Measurements from ENCODE around the gene EFNA5.

Gene EFNA5

DNA sequence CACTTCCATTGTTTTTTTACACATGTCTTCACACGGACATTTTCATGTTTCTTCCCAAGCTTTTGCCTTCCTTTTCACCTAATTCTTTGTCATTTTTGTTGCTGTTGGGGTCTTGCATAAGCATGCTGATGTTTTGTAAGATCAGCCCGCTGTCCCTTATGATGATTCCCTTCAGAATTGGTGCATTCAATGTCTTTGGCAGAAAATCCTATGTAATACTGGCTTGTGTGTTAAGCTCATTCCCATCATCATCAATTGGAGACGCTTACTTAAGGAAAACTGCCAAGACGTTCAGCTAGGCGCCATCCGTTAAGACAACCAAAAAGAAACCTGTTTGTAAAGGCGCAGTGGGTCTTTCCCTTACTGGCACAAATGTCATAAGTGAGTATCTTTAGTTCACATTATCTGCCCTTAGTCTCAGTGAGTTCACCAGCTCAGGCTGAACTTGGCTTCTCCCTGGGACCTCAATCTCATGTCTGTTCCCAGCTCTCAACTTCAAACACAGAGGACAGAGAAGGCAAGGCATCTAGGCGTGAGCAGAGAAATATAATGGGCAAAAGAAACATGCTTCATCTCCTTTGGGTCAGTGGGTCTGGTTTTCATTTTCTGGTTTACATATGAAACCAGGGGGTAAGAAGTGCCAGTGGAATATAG lies 97.9 kb downstream of the EFNA5 start:
- in situ Hi-C loops (cut with HindIII; ENCODE audit: low sequenced_read_pairs), result no loop called here

DNA sequence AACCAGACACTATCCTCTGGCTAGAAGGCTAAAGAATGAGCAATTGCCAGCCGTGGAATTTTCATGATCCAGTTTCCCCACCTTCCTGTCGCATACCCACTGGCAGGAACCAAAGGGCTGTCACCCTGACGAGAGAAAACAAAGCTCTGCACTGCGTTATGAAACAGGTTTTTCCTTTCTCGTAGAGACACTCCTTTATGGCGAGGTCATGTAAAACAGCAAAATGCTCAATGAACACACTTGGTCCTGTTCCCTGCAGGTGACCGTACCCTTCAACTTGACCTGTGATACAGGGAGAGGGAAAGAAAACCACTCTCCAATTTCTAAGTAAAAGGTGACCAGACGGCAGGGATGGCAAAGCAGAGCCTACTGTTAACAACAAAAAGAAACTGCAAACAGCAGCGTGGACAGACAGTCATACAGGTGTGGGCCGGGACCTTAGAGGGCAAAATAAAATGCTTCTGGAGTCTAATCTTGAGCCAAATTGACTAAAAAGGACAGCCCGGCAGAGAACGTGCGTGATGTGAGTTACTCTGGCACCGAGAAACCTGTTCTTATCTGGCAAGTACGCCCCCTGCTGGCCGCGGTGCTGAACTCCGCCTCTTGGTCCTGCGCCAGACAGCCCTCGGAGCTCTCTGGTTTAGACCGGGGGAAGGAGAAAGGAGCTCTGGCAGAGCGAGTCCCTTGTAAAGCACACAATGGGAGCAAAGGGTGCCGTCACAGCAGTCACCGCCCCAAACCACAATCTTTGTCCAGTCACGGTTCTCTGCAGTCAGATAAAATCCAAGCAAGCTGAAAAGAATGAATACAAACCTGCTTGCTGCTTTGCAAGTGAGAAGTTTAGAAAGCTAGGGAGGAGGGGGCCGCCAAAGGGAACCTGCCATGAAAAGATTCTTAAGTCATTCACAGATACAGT lies 98.9 kb downstream of the EFNA5 start:
- in situ Hi-C loops (cut with HindIII; ENCODE audit: low sequenced_read_pairs), result no loop called here

DNA sequence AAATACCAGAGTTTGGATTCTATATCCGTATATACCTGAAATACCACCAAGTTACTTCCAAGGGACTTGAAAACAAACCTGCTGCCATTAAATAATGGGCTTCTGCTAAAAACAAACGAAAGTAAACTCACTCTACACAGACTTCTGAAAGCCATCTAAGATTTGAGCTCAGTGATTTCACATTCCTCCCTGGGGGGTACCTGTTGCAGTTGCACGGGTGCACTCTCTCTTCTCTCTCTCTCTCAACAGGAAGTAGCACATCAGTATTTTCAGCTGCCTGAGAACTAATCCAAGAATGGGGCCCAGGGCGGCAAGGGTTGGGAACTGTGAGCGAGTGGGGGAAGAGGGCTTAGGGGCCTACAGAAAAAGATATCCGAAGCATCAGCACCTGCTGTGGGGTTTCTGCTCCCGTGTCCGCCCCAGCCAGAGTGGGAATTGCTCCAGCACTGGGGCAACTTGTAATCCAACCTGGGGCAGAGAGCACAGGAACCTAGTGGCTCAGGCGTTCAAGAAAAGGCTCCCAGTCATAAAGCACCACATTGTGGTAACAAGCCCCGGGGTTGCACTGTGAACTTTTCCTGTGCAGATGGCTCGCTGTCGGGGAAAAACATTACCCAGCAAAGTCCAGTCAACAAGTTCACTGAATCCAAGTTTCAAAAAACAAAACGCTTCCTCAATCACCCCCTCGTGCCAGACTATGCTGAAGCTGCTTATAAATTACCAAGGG lies 99.8 kb downstream of the EFNA5 start:
- in situ Hi-C loops (cut with HindIII; ENCODE audit: low sequenced_read_pairs), result no loop called here

DNA sequence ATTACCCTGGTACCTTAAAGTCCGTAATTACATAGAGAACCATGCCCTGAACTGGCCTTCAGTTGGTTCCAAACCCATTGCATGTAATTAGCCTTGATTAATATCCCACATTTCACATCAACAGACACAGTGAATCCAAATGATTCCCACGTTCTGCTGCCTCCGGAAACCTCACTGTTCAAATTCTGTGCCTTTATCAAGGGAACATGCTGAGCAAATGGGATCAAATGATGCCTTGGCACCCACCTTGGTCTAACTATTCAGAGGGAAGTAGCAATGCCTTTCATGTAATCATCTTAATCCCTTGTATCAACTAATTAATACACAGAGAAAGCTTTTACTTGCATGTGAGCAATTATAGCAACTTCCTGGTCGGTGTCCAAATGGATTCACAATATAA lies 100.6 kb downstream of the EFNA5 start:
- in situ Hi-C loops (cut with HindIII; ENCODE audit: low sequenced_read_pairs), result no loop called here

DNA sequence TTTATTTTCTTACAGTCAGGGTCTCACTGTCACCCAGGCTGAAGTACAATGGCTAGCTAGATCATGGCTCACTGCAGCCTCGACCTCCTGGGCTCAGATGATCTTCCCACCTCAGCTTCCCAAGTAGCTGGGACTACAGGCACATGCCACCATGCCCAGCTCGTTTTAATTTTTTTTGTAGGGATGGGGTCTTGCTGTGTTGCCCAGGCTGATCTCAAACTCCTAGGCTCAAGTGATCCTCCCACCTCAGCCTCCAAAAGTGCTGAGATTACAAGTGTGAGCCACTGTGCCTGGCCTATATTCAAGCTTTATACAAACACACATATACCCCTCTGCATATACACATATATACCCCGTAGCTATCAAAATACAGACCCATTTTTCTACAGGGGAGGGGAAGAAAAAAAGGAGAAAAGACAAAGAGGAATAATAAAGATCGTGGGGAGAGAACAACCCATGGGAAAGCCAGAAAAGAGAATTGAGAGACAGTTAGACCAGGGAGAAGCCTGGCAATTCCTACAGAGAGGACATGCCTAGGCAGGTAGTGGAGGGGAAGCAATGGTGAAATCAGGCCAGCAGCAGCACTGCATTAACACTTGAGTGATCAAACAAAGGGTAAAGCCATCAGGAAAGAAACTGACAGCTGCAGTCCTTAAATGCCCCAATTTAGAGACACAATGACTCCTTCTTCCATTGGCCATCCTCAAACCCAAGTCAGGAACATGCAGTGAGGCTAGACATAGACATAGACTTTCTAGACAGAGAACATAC lies 102.7 kb downstream of the EFNA5 start:
- in situ Hi-C loops (cut with HindIII; ENCODE audit: low sequenced_read_pairs), result no loop called here

DNA sequence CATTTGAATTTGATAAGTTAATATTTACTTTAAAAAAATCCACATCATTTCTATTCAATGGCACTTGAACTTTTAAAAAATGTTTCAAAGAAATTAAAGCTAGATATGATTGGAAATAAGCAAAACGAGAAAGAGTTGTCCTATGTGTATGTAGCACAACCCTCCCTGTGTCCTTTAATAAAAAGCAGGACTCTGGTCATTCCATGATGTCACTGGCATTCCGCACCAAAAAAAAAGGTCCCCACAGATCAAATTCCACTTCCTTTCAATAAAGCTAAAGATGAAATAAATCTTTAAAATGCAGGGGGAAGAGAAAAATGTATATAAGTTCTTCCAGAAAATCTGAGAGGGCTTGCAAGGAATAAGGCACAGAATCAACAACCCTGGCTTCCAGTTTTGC lies 103.8 kb downstream of the EFNA5 start:
- in situ Hi-C loops (cut with HindIII; ENCODE audit: low sequenced_read_pairs), result no loop called here

DNA sequence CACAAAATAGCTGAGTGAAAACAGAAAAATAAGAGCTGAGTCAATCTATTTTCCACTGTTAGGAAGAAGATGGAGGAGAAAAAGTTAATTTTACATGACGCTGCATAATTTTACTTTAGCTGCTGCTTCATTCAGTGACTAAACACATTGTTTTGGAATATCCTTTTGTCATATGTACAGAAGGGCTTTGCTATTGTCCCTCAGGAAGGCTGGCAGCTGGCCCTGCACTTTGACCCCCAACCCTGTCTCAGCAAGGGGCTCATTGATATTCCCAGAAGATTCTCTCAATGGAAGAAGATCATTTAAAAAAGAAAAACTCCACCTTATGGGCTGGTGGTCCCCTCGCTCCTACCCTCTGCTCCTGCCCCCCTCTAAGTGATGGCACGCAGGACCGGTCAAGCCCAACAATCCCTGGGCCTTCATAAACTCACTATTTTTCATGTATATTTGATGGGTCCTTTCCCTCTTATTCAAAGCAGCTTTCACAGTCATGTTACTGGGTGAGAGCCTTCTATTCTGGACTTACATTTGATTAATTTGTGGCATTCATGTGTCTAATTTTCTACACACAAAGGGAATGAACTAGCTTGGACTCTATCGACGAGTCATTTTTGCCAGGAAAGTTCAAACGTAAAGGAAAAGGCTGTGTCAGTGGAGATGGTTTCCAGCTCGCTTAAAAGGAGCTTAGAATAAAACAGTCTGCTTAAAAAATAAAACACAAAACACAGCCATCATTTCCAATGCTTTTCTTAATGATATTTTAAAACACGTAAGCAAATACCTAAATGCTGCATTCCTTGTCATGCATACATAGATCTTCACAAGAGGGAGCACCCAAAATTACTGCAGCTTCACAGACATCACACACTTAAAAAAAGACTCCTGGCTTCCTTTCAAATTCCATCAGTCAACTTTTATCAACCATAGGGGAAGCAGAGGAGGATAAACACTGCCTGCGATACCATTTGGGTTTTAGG lies 104.7 kb downstream of the EFNA5 start:
- in situ Hi-C loops (cut with HindIII; ENCODE audit: low sequenced_read_pairs), result no loop called here

DNA sequence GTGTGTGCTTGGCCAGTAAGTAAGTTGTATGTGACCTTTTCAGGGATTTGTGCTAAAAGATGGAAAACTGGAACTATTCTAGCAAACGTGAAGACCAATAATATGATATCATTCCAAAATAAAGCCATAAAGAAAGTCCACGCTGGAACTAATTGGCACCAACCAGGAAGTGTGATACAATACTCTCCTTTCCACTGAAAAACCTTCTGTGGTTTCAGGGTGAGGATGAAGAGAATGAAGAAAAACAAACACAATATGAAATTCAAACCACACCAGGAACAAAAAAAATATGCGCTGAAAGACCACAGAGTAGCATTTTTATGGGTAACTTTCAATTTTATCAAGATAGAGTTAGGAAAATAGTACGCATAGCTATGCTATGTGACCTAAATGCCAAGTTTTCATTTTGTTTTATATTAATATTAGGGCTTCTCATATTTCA lies 105.8 kb downstream of the EFNA5 start:
- in situ Hi-C loops (cut with HindIII; ENCODE audit: low sequenced_read_pairs), result no loop called here

DNA sequence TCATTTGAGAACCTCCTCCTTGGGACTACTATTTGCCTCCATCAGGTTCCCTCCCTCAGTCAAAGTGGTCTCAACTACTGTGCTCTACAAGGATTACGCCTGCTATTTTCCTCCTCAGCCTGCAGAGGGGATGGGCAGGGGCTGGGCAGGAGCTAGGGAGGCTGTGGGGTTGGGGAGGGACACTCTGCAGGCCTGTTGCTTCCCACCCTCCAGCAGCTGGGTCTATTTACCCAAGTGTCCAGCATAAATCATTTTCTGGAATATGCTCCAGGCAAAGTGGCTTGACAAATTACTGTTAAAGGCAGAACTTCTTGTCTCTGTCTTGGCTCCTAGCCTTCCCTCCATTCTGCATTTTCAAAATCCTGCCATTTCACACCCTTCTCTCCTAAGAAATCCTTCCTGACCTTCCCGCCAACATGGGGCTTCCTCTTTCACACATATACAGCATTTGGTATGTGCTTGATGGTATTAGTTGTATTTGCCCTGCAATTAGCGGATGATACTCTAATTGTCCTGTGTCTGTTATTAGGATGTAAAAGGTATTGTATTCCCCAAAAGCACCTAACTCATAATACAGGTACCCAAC lies 106.7 kb downstream of the EFNA5 start:
- in situ Hi-C loops (cut with HindIII; ENCODE audit: low sequenced_read_pairs), result no loop called here

DNA sequence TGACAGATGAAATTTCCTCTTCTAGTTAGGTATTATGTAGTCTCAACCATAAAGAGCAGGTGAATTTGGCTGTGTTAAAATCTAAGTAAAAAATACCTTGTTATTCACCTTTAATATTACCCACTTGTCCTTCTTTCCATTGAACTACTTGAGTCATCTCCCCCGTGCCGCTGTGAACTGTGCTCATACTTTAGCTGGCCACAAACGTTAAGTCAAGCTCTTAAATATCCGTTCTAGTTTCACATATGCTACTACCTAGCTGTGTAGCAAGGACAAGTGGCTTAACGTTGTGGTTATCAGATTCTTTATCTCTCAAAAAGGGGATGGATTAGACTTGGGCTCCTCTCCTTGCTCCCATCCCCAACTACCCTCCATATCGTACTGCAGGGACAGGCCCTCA lies 110.4 kb downstream of the EFNA5 start:
- in situ Hi-C loops (cut with HindIII; ENCODE audit: low sequenced_read_pairs), result no loop called here

DNA sequence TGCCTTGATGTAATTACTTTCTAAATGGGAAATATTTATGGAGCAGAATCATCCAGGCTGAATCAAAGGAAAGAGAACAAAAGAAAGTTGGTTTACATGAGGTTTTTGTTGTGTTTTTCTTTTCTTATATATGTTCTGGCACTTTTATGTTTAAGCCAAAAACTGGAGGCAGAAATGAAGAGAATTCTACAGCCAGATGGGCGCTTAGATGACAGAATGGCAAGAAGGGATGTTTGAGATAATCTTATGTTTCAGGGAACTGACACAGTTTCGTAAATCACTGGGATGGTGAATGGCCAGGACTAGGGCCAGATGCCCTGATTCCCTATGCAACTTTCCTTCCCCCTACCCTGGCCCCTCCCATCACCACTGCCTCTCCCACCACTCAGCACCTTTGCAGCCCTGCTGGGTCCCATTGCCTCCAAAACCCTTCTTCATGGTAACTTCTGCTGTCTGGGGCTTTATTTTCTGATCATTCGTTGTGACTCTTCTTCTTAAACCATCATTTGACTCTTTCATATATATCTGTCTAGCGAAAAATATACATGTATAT lies 111.8 kb downstream of the EFNA5 start:
- in situ Hi-C loops (cut with HindIII; ENCODE audit: low sequenced_read_pairs), result no loop called here

DNA sequence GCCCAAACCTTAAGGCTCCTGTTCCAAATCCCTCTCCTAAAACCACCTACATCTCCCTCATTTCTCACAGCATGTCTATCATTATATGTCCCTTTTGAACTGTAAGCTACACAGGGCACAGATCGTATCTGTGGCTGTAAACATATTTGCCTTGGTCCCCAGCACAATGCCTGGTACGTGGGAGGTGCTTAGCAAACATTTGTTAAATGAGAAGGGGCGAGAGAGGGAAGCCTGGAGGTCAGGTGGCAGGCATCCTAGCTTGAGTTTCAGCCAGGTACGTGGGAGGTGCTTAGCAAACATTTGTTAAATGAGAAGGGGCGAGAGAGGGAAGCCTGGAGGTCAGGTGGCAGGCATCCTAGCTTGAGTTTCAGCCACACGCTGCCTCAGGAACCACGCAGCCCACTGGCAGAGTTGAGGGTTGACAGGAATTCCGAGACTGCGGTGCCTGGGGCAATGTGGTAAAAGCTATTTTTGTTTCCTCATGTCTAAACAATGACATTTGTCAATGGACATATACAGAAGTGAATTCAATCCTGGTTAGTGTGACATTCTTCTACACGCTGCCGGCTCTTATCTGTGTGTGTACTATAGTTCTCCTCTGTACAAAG lies 113.6 kb downstream of the EFNA5 start:
- in situ Hi-C loops (cut with HindIII; ENCODE audit: low sequenced_read_pairs), result no loop called here

DNA sequence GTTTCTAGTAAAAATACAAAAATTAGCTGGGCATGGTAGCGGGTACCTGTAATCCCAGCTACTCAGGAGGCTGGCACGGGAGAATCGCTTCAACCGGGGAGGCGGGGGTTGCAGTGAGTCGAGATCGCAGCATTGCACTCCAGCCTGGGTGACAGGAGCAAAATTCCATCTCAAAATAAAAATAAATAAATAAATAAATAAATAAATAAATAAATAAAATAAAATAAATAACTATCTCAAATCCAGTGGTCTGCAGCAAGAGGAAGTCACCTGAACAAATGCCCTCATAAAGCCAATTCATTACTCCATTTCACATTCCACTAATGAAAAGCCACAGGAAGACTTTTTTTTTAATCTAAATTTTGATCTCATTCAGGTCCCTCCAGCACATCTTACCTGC lies 114.2 kb downstream of the EFNA5 start:
- in situ Hi-C loops (cut with HindIII; ENCODE audit: low sequenced_read_pairs), result no loop called here

DNA sequence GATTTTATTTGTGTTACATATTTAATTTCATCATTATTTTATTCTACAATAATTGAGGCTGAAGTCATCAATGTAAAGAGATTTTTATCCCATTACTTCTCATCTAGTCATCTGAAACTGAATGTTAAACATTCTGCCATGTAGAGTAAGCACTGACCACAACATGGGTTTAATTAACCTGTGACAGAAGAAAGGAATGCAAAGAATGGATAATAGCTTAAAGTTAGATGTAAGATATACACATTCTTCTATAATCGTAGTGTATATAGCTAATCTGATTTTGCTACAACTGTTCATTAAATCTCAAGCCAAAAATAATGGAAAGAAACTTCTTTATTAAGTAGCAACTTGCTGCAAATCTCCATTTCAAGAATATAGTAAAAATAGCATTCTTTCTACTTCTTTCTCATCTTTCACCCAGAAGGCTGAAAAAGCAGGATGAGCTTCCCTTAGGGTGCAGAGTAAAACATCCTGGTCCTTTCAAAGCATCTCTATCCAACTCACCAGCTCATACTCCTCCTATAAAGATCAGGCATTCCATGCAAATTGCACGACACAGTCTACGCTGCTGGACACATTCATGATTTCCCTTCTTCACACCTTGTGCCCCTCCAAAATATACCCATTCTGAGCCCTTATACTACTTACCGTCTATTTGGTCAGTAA lies 115.2 kb downstream of the EFNA5 start:
- in situ Hi-C loops (cut with HindIII; ENCODE audit: low sequenced_read_pairs), result no loop called here

DNA sequence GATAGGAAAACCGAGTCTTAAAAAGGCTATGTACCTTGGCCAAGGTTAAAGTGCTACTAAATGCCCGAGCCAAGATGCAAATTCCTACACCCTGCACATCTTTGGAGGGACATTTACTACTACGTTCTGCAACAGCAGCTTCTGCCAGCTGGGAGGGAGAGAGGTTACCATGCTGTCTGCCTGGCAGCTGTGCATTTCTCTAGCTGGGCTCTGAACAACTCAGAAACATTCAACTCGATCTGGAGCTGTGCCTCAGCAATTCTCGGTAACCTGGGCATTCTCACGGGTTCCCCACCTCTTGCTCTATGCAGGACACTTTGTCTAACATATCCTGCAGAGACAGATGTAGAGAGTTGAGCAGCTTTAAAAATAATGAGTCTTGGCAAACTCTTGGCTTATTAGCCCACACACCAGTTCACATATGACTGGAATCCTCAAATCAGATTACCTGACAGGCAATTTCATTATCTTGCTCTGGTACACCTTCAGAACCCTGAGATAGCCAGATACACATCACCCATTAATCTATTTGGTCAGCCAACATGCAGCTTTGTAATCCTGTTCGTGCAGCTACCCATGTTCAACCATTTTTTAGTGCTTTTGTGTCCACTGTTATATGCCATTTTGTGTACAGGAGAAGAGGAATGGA lies 115.8 kb downstream of the EFNA5 start:
- in situ Hi-C loops (cut with HindIII; ENCODE audit: low sequenced_read_pairs), result no loop called here

DNA sequence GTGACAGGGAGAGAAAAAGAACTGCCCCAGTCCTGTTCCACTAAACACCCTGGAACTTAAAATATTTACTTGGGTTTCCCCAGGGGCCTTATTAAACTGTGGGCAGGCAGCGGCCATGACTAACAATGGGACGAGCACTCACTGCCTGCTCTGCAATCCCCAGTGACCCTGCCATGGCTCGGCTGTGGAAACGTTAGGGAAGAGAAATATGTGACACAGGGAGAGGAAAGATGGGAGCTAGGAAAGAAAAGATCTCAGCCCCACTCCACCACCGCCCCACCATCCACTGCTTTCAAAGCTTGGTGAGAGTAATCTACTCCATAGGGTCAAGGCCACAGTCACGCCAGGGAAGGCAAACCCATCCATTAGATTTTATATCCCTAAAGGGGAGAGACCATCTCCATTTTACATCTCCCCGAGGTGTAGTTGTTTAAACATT lies 117.6 kb downstream of the EFNA5 start:
- in situ Hi-C loops (cut with HindIII; ENCODE audit: low sequenced_read_pairs), result no loop called here

DNA sequence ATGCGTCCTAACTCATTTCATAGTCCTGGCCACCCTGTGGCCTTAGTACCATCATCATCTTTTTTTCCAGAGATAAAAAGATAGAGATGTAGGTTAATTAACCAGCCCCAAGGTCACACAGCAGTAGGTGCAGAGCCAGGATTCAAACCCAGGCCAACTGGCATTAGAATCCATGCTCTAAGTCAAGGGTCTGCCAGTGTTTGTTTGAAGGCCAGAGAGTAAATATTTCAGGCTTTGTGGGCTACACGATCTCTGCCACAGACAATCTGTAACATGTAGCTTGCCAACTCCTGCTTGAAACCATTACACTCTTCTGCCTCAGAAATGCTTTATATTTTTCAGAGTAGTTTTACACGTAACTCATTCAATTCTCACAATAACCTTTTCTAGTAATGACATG lies 119.6 kb downstream of the EFNA5 start:
- in situ Hi-C loops (cut with HindIII; ENCODE audit: low sequenced_read_pairs), result no loop called here

DNA sequence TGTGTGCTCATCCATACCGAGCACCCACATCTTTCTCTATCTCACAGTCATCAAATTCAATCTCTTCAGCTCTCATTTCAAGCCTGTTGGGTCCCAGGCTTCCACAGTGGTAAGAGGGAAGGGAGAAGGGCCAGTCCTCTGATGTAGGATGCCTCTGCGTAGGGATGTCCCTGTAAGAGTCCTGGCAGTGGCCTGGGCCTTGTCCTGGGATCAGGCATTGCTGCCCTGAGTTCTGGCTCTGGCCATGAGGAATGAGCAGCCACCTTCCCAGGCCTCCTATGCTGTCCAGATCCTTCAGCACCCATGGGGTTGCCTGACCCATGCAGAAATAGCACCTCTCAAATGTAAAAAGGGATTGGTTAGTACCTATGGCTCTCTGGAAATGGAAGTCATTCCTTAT lies 121.2 kb downstream of the EFNA5 start:
- in situ Hi-C loops (cut with HindIII; ENCODE audit: low sequenced_read_pairs), result no loop called here
